ENCODE results near the gene ABCA3. TPM values are rescaled to one million over a fixed set of nuclear protein-coding genes. Genes with fewer than 3 reads are reported as not detected.

The ABCA3 gene
- total and polyA plus RNA-seq, 7 experiments from 2014 or later = 1.7 to 10.0 (median 7.4) TPM

DNA sequence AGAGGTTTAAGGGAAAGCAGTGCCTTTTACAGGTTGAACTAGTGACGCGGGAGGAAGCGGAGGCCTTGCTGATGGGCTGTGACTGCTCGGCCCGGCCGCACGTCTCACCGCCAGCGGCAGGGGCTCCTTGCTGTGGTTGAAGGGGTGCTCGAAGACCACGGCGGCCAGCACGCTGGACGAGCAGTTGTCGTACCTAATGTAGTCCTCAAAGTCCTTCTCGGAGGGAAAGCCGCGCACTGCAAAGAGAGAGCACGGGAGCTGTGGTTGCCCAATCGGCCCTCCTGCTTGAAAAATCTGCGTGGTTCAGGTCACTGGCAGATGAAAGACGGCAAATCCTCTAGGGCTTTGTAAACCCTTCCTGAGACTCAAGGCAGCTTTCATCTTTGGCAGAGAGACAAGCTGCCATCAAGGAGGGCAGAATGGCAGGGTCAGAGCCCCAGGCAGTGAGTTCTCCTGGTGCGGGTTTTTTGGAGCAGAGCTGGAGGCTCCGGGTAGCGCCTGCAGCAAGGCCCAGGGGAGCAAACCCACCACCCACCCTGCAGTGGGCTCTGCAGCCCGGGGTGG is 16.1 kb downstream of the ABCA3 start:
- Histone ChIP-seq H3K4me1 (ENCODE audit: control insufficient read depth in 2 of 2, insufficient read depth in 2 of 2, low read length in 2 of 2) (no peaks in the 10 kb centered on the region), H3K27me3 (ENCODE audit: control insufficient read depth in 2 of 2, insufficient read depth in 2 of 2, low read length in 2 of 2) (no peaks in the 10 kb centered on the region), H3K36me3 (ENCODE audit: control insufficient read depth in 2 of 3, insufficient read depth in 3 of 3, low read length in 3 of 3) (peaks cover 0 to 10% (median 0%) of the 10 kb centered on the region in 3 experiments), H3K27ac (ENCODE audit: low read depth, low read length) (no peak overlapping the region), H3K9me3 (ENCODE audit: control insufficient read depth in 2 of 3, low read length in 3 of 3) (no peaks in the 10 kb centered on the region), H3K4me3 (ENCODE audit: low read length) (no peak overlapping the region)
- no peak for DNase-seq
- Mint-ChIP-seq H3K4me1 (no peaks in the 10 kb centered on the region), H3K9me3 (no peaks in the 10 kb centered on the region), H3K27ac (no peak overlapping the region), H3K36me3 (peaks cover 0 to 34% (median 5%) of the 10 kb centered on the region in 5 donors), H3K4me3 (no peak overlapping the region), H3K27me3 (no peaks in the 10 kb centered on the region)
- intact Hi-C loops (cut with micrococcal nuclease) = no loop called here
- ChIA-PET CTCF (no interaction called here), POLR2A (no interaction called here)
- no peak for ATAC-seq

GRCh38 chr16:2323701-2324100 is 16.8 kb downstream of the ABCA3 start:
- ChIA-PET CTCF (no interaction called here), POLR2A (no interaction called here)
- Mint-ChIP-seq H3K9me3 (no peaks in the 10 kb centered on the region), H3K4me3 (no peak overlapping the region), H3K4me1 (no peaks in the 10 kb centered on the region), H3K27ac (no peak overlapping the region), H3K36me3 (peaks cover 0 to 37% (median 5%) of the 10 kb centered on the region in 5 donors), H3K27me3 (no peaks in the 10 kb centered on the region)
- ATAC-seq (no peak), DNase-seq (no peak)
- intact Hi-C loops (cut with micrococcal nuclease) = no loop called here
- no peak overlapping the region for H3K4me3 ChIP-seq (ENCODE audit: low read length)
- no peaks in the 10 kb centered on the region for H3K4me1 ChIP-seq (ENCODE audit: control insufficient read depth in 2 of 2, insufficient read depth in 2 of 2, low read length in 2 of 2)
- no peaks in the 10 kb centered on the region for H3K9me3 ChIP-seq (ENCODE audit: control insufficient read depth in 2 of 3, low read length in 3 of 3)
- peaks cover 0 to 10% (median 0%) of the 10 kb centered on the region in 3 experiments for H3K36me3 ChIP-seq (ENCODE audit: control insufficient read depth in 2 of 3, insufficient read depth in 3 of 3, low read length in 3 of 3)
- H3K27me3 ChIP-seq (ENCODE audit: control insufficient read depth in 2 of 2, insufficient read depth in 2 of 2, low read length in 2 of 2) = no peaks in the 10 kb centered on the region
- H3K27ac ChIP-seq (ENCODE audit: low read depth, low read length) = no peak overlapping the region

DNA sequence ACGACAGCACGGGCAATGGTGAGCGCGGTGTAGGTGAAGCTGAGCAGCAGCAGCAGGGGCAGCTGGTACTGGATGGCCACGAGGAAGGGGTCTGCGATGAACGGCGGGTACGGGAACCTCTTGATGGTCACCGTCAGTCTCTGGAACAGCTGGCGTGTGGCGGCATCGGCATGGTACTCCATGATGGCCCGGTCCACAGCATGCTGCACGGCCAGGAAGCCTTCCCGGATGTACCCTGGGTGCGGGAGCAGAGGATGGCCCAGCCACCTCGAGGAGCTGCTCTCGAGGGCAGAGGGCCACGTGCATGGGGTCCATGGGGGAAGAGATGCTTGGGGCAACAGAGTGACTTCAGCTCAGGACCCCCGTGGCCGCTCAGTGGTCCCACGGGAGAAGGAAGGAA is 20.9 kb downstream of the ABCA3 start:
- Histone ChIP-seq H3K4me1 (ENCODE audit: control insufficient read depth in 2 of 2, insufficient read depth in 2 of 2, low read length in 2 of 2) (no peaks in the 10 kb centered on the region), H3K9me3 (ENCODE audit: control insufficient read depth in 2 of 3, low read length in 3 of 3) (no peaks in the 10 kb centered on the region), H3K27ac (ENCODE audit: low read depth, low read length) (no peak overlapping the region), H3K36me3 (ENCODE audit: control insufficient read depth in 2 of 3, insufficient read depth in 3 of 3, low read length in 3 of 3) (peaks cover 0 to 6% (median 0%) of the 10 kb centered on the region in 3 experiments), H3K4me3 (ENCODE audit: low read length) (no peak overlapping the region), H3K27me3 (ENCODE audit: control insufficient read depth in 2 of 2, insufficient read depth in 2 of 2, low read length in 2 of 2) (no peaks in the 10 kb centered on the region)
- DNase-seq = no peak
- no peak overlapping the region for H3K27ac Mint-ChIP-seq
- no peak overlapping the region for H3K4me3 Mint-ChIP-seq
- peaks cover 0 to 26% (median 5%) of the 10 kb centered on the region in 5 donors for H3K36me3 Mint-ChIP-seq
- no peaks in the 10 kb centered on the region for H3K9me3 Mint-ChIP-seq
- intact Hi-C loops (cut with micrococcal nuclease) = no loop called here
- no peaks in the 10 kb centered on the region for H3K27me3 Mint-ChIP-seq
- no peak for ATAC-seq
- POLR2A ChIA-PET = no interaction called here
- CTCF ChIA-PET = interaction anchor here (0.7 kb wide), 1 partner anchor 263 kb away, joined by 4 read pairs; no protein-coding TSS in a partner anchor
- H3K4me1 Mint-ChIP-seq = no peaks in the 10 kb centered on the region

DNA sequence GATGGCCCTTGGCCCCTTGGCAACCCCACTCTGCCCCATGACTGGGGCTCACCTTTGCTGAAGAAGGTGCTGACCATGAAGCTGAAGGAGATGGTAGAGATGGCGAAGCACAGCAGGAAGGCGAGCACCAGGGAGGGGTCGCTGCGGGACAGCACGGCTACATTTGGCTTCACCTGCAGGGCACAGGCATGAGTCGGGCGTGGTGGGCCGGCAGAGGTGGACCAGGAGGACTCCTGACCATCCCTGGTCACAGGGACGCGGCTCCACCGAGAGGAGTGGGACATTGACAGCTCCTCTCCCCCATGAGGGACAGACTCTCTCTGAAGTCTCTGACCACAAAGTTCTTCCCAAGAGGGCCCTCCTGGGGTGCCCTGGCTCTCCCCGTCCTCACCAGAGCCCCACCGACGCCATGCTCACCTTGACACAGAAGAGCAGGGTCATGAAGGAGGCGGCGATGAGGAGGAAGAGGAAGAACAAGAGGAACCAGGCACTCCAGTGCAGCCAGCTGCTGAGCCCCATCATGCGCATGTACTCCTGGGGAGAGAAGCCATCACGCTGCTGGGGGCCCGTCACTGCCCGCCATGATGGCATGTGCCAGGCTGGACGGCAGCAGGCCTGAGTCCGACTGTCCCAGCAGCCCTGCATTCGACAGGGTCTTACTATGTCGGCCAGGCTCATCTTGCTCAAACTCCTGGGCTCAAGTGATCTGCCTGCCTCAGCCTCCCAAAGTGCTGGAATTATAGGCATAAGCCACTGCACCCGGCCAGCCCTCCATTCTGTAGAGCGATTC is 23.1 kb downstream of the ABCA3 start:
- ATAC-seq = no peak
- Mint-ChIP-seq H3K36me3 (peaks cover 0 to 17% (median 5%) of the 10 kb centered on the region in 5 donors), H3K27me3 (no peaks in the 10 kb centered on the region), H3K9me3 (no peaks in the 10 kb centered on the region), H3K4me3 (no peak overlapping the region), H3K4me1 (no peaks in the 10 kb centered on the region), H3K27ac (no peak overlapping the region)
- POLR2A ChIA-PET = no interaction called here
- Histone ChIP-seq H3K9me3 (ENCODE audit: control insufficient read depth in 2 of 3, low read length in 3 of 3) (no peaks in the 10 kb centered on the region), H3K36me3 (ENCODE audit: control insufficient read depth in 2 of 3, insufficient read depth in 3 of 3, low read length in 3 of 3) (peaks cover 0 to 6% (median 0%) of the 10 kb centered on the region in 3 experiments), H3K4me3 (ENCODE audit: low read length) (no peak overlapping the region), H3K27ac (ENCODE audit: low read depth, low read length) (no peak overlapping the region), H3K4me1 (ENCODE audit: control insufficient read depth in 2 of 2, insufficient read depth in 2 of 2, low read length in 2 of 2) (no peaks in the 10 kb centered on the region), H3K27me3 (ENCODE audit: control insufficient read depth in 2 of 2, insufficient read depth in 2 of 2, low read length in 2 of 2) (no peaks in the 10 kb centered on the region)
- CTCF ChIA-PET = no interaction called here
- intact Hi-C loops (cut with micrococcal nuclease) = no loop called here
- DNase-seq = no peak

DNA sequence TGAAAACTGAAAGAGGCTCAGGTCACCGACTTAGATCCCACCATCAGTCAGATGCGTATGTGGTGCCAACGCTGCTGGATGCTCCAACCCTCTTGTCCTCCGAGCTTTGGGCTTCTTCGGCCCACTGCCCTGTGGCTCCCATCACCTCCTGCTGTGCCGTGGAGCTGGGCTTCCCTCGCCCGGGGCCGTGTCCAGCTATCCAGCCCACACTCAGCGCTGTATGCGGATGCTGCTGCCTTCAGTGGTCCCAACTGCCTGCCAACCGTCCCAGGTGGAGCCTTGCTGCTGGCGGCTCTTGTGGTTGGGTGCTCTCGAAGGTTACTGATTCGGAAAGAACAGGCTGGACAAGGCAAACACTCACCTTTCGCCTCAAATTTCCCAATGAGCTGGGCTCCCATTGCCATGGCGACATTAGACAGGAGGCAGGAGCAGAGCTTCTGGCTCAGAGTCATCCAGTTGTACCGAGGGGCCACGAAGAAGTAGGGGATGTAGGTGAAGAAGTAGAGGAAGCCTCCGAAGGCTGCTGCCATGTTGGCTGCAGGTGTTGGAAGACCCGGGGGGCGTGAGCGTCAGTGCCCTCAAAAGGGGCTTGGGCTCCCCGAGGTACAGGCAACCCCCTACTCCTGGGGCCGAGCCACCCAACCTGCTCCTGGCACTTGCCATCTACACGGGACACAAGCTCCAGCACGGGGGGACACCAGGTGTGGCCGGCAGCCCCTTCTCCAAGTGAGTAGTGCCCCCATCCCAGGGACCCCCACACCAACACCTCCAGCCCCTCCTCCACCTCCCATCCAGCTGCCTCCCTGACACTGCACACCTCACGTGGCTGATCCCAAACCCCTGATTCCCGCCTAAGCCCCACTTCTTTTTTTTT is 32.2 kb downstream of the ABCA3 start:
- intact Hi-C loops (cut with micrococcal nuclease) = no loop called here
- Histone ChIP-seq H3K27ac (ENCODE audit: low read depth, low read length) (no peak overlapping the region), H3K4me3 (ENCODE audit: low read length) (no peak overlapping the region), H3K9me3 (ENCODE audit: control insufficient read depth in 2 of 3, low read length in 3 of 3) (no peaks in the 10 kb centered on the region), H3K27me3 (ENCODE audit: control insufficient read depth in 2 of 2, insufficient read depth in 2 of 2, low read length in 2 of 2) (no peaks in the 10 kb centered on the region), H3K36me3 (ENCODE audit: control insufficient read depth in 2 of 3, insufficient read depth in 3 of 3, low read length in 3 of 3) (no peaks in the 10 kb centered on the region), H3K4me1 (ENCODE audit: control insufficient read depth in 2 of 2, insufficient read depth in 2 of 2, low read length in 2 of 2) (no peaks in the 10 kb centered on the region)
- Mint-ChIP-seq H3K9me3 (no peaks in the 10 kb centered on the region), H3K27me3 (no peaks in the 10 kb centered on the region), H3K4me3 (no peak overlapping the region), H3K27ac (no peak overlapping the region), H3K36me3 (peaks cover 0 to 3% (median 0%) of the 10 kb centered on the region in 5 donors), H3K4me1 (peaks cover 0 to 1% (median 0%) of the 10 kb centered on the region in 7 donors)
- ATAC-seq (no peak), DNase-seq (no peak)
- CTCF ChIA-PET = no interaction called here
- POLR2A ChIA-PET = no interaction called here

GRCh38 chr16:2299915-2300192 is 40.7 kb downstream of the ABCA3 start:
- Mint-ChIP-seq H3K27ac (no peak overlapping the region), H3K36me3 (no peaks in the 10 kb centered on the region), H3K9me3 (no peaks in the 10 kb centered on the region), H3K4me3 (no peak overlapping the region), H3K27me3 (no peaks in the 10 kb centered on the region), H3K4me1 (peaks cover 0 to 6% (median 0%) of the 10 kb centered on the region in 7 donors)
- intact Hi-C loops (cut with micrococcal nuclease) = no loop called here
- Histone ChIP-seq H3K36me3 (ENCODE audit: control insufficient read depth in 2 of 3, insufficient read depth in 3 of 3, low read length in 3 of 3) (no peaks in the 10 kb centered on the region), H3K27me3 (ENCODE audit: control insufficient read depth in 2 of 2, insufficient read depth in 2 of 2, low read length in 2 of 2) (no peaks in the 10 kb centered on the region), H3K4me3 (ENCODE audit: low read length) (no peak overlapping the region), H3K9me3 (ENCODE audit: control insufficient read depth in 2 of 3, low read length in 3 of 3) (no peaks in the 10 kb centered on the region), H3K4me1 (ENCODE audit: control insufficient read depth in 2 of 2, insufficient read depth in 2 of 2, low read length in 2 of 2) (no peaks in the 10 kb centered on the region), H3K27ac (ENCODE audit: low read depth, low read length) (no peak overlapping the region)
- DNase-seq (no peak), ATAC-seq (no peak)
- CTCF ChIA-PET = no interaction called here
- POLR2A ChIA-PET = no interaction called here

All from naive thymus-derived CD4-positive, alpha-beta T cell (primary cell).